IPS-15b (cell line): Measurements from ENCODE around the gene ACOT6.
"Not testable (repeated sequence)": the region's sequence is repeated elsewhere in the genome, so short reads cannot be mapped to it uniquely, and the experiment has no call there.

Source experiments
- H3K27me3 ChIP-seq: one replicate; pipeline ENCODE4 v1.6.1; 2013; ENCODE audit warnings: low read length; ENCODE audit not compliant: control insufficient read depth, insufficient read depth
- H3K36me3 ChIP-seq: one replicate; pipeline ENCODE4 v1.6.1; 2013; ENCODE audit warnings: low read length; ENCODE audit not compliant: control insufficient read depth, insufficient read depth
- H3K4me1 ChIP-seq: one replicate; pipeline ENCODE4 v1.6.1; 2013; ENCODE audit warnings: mild to moderate bottlenecking, low read length; ENCODE audit not compliant: control insufficient read depth, insufficient read depth
- H3K4me3 ChIP-seq: one replicate; pipeline ENCODE4 v1.5.1; 2013; ENCODE audit warnings: low read depth, low read length
- H3K9ac ChIP-seq: one replicate; pipeline ENCODE4 v1.6.1; 2013; ENCODE audit warnings: low read depth, mild to moderate bottlenecking, low read length
- H3K9me3 ChIP-seq: one replicate; pipeline ENCODE4 v1.6.1; 2013; ENCODE audit warnings: mild to moderate bottlenecking, low read length; ENCODE audit not compliant: control insufficient read depth, insufficient read depth

Gene ACOT6

DNA sequence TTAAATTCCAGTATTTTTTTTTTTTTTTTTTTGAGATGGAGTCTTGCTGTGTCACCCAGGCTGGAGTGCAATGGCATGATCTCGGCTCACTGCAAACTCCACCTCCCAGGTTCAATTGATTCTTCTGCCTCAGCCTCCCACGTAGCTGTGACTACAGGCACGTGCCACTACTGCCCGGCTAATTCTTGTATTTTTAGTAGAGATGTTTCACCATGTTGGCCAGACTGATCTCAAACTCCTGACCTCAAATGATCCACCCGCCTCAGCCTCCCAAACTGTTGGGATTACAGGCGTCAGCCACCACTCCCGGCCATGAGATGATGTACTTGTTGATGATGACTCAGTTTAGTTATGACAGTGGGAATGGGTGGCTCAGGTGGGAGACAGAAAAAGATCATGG lies 38.1 kb upstream of the ACOT6 start:
- not testable (repeated sequence) for H3K36me3 ChIP-seq, H3K4me1 ChIP-seq, H3K9ac ChIP-seq, H3K27me3 ChIP-seq, H3K4me3 ChIP-seq, H3K9me3 ChIP-seq

DNA sequence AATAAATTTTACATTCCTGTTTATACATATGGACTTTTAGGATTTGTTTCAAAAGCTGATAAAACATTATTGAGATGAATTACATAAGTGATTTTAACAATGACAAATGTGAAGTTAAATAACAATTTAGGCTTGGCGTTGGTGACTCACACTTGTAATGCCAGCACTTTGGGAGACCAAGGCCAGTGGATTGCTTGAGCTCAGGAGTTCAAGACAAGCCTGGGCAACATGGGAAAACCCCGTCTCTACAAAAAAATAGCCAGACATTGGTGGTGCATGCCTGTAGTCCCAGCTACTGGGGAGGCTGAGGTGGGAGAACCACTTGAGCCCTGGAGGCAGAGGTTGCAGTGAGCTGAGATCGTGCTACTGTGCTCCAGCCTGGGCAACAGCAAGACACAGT lies 35.9 kb upstream of the ACOT6 start:
- no peak overlapping the region for H3K4me3 ChIP-seq
- H3K9ac ChIP-seq: no peak overlapping the region

DNA sequence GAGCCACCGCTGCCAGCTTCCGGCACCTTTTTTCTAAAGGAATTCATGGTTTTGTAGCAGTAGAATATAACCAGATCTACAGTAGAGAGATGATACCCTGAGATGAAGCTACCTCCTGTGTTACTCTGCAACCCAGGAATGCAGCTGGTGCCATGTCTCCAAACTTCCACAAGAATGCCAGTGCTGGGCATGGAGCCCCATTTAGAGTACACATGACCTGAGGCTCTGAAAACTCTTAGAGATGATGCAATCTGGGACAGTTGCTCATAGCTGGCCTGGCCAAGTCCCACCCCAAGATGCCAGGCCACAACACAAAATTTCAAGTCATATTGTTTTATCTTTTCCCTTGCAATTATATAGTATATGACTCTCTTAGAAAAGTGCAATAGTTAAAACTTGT lies 35.1 kb upstream of the ACOT6 start:
- H3K9me3 ChIP-seq, H3K4me1 ChIP-seq, H3K4me3 ChIP-seq, H3K36me3 ChIP-seq, H3K9ac ChIP-seq, H3K27me3 ChIP-seq: not testable (repeated sequence)

More for the DNA sequence above, 35.9 kb upstream of the ACOT6 start:
- Histone ChIP-seq H3K9me3 (no peaks in the 10 kb centered on the region), H3K4me1 (no peaks in the 10 kb centered on the region), H3K27me3 (no peaks in the 10 kb centered on the region), H3K36me3 (no peaks in the 10 kb centered on the region)

DNA sequence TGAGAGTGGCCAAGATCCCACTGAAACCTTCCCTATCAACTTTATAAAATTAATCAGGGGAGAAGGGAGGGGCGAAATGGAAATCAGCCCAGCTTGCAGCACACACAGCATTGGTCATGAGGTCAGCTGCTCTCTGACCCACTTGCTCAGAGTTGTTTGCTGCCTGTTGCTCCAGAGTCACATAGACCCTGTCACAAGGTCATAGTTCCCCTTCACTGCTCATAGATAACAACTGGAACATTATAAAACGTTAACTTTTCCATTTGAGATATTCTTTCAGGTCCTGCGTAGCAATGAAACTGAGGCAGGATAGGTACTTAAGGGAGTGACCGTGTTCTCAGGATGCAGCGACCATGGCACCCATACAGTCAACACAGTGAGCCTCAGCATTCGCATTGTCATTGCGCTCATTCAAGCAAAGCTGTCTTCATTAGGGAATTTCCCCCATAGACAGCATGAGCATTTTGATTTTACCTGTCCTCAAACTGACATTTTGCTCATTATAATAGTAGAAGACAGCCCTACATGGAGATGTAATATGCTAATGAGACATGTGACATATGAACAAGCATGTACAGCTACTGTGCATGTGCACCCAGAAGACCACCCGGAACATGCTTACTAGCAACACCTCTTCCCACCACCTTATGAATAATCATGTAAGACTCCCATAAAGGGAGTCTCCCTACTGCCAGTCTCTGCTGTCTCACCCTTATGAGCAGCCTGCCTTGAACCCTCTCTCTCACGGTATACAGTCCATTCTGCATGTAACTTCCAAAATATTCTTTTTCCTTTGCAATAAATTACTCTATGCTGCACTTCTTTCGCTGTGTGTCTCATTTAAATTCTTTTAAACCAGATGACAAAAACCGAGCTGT lies 30.0 kb upstream of the ACOT6 start:
- H3K9me3 ChIP-seq, H3K4me3 ChIP-seq, H3K9ac ChIP-seq, H3K27me3 ChIP-seq, H3K36me3 ChIP-seq, H3K4me1 ChIP-seq: not testable (repeated sequence)

DNA sequence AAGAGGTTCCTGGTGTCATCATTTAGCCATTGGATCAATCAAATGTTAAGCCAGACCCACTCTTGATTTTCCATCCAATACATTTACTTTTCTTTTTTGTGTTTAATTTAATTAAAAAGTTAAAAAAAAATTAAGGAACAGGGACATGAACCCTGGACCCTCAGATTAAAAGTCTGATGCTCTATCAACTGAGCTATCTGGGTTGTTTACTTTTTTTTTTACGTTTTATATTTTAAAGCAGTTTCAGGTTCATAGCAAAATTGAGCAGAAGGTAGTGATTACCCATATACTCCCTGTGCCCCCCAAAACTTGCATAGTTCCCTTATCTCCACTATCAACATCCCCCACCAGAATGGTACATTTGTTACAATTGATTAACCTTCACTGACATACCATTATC lies 23.6 kb upstream of the ACOT6 start:
- H3K4me1 ChIP-seq: no peaks in the 10 kb centered on the region
- H3K4me3 ChIP-seq: no peak overlapping the region
- H3K9ac ChIP-seq: no peak overlapping the region
- no peaks in the 10 kb centered on the region for H3K36me3 ChIP-seq
- no peaks in the 10 kb centered on the region for H3K9me3 ChIP-seq
- H3K27me3 ChIP-seq: peaks cover 19% of the 10 kb centered on the region

DNA sequence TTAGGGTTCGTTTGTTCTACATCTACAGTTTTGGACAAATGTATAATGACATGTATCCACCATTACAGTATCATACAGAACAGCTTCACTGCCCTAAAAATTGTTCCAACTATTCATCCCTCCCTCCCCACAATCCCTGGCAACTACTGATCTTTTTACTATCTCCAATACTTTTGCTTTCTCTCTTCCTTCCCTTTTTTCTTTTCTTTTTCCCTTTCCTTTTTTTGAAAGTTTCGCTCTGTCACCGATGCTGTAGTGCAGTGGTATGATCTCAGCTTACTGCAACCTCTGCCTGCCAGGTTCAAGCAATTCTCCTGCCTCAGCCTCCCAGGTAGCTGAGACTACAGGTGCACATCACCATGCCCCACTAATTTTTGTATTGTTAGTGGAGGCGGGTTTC lies 23.2 kb upstream of the ACOT6 start:
- Histone ChIP-seq H3K4me1 (no peaks in the 10 kb centered on the region), H3K9ac (no peak overlapping the region), H3K27me3 (peaks cover 19% of the 10 kb centered on the region), H3K9me3 (no peaks in the 10 kb centered on the region), H3K36me3 (no peaks in the 10 kb centered on the region), H3K4me3 (no peak overlapping the region)

DNA sequence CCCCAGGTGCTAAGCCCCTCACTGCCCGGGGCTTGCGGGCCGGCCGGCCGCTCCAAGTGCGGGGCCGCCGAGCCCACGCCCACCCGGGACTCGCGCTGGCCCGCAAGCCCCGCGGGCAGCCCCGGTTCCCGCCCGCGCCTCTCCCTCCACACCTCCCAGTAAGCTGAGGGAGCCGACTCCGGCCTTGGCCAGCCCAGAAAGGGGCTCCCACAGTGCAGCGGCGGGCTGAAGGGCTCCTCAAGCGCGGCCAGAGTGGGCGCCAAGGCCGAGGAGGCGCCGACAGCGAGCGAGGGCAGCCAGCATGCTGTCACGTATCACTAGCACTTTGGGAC lies 21.7 kb upstream of the ACOT6 start:
- not testable (repeated sequence) for H3K4me3 ChIP-seq, H3K36me3 ChIP-seq, H3K4me1 ChIP-seq, H3K9me3 ChIP-seq, H3K9ac ChIP-seq
- peaks cover 19% of the 10 kb centered on the region for H3K27me3 ChIP-seq

DNA sequence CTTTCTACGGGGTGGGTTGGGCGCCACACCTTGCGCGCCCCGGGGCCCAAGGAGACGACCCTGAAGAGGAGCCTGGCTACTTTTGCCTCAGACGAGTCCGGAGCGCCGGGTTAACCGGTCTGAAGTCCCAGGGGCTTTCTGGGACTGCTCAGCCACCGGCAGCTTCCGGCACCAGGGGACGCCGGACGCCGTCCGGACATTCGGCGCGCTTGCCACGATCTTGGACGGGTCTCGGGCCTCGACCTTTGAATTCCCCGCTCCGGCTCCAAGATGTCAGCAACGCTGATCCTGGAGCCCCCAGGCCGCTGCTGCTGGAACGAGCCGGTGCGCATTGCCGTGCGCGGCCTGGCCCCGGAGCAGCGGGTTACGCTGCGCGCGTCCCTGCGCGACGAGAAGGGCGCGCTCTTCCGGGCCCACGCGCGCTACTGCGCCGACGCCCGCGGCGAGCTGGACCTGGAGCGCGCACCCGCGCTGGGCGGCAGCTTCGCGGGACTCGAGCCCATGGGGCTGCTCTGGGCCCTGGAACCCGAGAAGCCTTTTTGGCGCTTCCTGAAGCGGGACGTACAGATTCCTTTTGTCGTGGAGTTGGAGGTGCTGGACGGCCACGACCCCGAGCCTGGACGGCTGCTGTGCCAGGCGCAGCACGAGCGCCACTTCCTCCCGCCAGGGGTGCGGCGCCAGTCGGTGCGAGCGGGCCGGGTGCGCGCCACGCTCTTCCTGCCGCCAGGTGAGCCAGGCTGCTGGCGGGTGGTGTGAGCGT lies 20.4 kb upstream of the ACOT6 start, which contains the start of gene ACOT4:
Gene ACOT4 (plus strand): TSS at position 184 of the 760 bp plus-strand sequence. CDS start 87 bp downstream, at position 271.
- no peaks in the 10 kb centered on the region for H3K9me3 ChIP-seq
- H3K27me3 ChIP-seq: peaks cover 19% of the 10 kb centered on the region
- no peaks in the 10 kb centered on the region for H3K4me1 ChIP-seq
- peak within 1 kb of the TSS; percentile 69 for H3K4me3 ChIP-seq
- no peaks in the 10 kb centered on the region for H3K36me3 ChIP-seq
- H3K9ac ChIP-seq: peak within 1 kb of the TSS; percentile 89

DNA sequence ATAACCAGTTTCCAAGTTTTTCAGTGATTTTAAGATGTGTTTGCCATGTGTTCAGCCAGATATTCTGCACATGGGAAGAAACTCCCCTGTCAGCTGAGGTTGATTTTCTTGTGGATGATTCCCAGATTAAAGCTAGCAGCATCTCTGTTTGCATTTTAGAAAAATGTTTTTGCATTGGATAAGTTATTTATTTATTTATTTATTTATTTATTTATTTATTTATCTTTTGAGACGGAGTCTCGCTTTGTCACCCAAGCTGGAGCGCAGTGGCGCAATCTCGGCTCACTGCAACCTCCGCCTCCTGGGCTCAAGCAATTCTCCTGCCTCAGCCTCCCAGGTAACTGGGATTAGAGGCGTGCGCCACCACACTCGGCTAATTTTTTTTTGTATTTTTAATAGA lies 17.8 kb upstream of the ACOT6 start:
- no peak overlapping the region for H3K9ac ChIP-seq
- no peaks in the 10 kb centered on the region for H3K4me1 ChIP-seq
- peaks cover 19% of the 10 kb centered on the region for H3K27me3 ChIP-seq
- no peaks in the 10 kb centered on the region for H3K9me3 ChIP-seq
- H3K36me3 ChIP-seq: no peaks in the 10 kb centered on the region
- no peak overlapping the region for H3K4me3 ChIP-seq

DNA sequence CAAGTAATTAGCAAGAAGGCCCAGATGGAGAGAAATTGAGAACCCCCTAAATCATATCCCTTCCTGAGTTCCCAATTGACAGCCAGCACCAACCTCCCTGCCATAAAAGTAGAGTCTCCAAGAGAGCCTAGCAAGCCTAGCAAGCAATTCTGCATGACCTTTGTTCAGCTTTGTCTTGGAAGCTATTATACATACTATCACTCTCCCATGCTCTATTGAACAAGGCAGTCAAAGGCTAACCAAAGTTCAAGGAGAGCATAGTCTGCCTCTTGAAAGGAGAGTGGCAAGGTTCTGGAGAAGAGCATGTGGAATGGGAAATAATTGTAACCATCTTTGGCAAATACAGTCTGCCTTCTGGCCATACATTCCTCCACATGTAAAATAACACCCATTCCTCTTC lies 12.8 kb upstream of the ACOT6 start:
- Histone ChIP-seq H3K4me3 (no peak overlapping the region), H3K4me1 (no peaks in the 10 kb centered on the region), H3K36me3 (no peaks in the 10 kb centered on the region), H3K9ac (no peak overlapping the region), H3K9me3 (no peaks in the 10 kb centered on the region), H3K27me3 (no peaks in the 10 kb centered on the region)

DNA sequence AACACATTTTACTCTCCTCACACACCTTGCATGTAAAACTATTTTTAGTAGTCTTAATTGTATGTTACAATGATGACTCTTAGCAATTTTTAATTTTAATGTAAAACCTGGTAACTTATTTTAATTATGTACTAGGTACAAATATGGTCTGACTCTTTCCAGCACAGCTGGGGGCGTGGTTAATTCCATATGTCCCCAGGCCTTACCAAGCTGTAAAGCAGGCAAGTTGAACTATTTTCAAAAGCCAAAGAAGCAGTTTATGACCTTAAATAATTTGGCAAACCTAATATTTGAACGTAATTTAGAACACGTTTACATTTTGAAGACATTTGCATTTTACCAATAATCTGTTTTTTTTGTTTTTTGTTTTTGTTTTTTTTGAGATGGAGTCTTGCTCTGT lies 9.3 kb upstream of the ACOT6 start:
- no peaks in the 10 kb centered on the region for H3K9me3 ChIP-seq
- H3K4me1 ChIP-seq: no peaks in the 10 kb centered on the region
- no peaks in the 10 kb centered on the region for H3K27me3 ChIP-seq
- no peak overlapping the region for H3K9ac ChIP-seq
- no peak overlapping the region for H3K4me3 ChIP-seq
- H3K36me3 ChIP-seq: no peaks in the 10 kb centered on the region

DNA sequence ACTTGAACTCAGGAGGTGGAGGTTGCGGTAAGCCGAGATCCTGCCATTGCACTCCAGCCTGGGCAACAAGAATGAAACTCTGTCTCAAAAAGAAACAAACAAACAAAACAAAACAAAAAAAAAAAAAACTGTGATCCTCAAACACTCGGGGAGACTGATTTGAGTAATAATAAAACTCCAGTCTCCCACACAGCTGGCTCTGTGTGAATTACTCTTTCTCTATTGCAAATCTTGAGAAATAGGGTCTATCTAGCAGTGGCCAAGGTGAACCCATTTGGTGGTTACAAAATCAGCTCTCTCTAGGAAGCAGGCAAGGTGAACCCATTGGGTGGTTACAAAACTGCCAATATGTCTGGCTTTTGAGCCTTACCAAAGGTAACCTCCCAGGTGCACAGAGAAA lies 6.0 kb upstream of the ACOT6 start:
- Histone ChIP-seq H3K9me3 (no peaks in the 10 kb centered on the region), H3K4me1 (no peaks in the 10 kb centered on the region), H3K4me3 (no peak overlapping the region), H3K36me3 (no peaks in the 10 kb centered on the region), H3K9ac (no peak overlapping the region), H3K27me3 (peaks cover 3% of the 10 kb centered on the region)
